Hypothalamus (tissue), 51 donors: ENCODE data around the gene MACROD2.

Source experiments
- DNase-seq, 51 donors: peaks; one replicate each; lab custom pipeline; 2025; lab: John Stamatoyannopoulos, UW

Gene MACROD2

GRCh38 chr20:15220778-15221565 lies 1225.7 kb downstream of the MACROD2 start:
- no peak for DNase-seq

GRCh38 chr20:15222502-15223330 lies 1227.4 kb downstream of the MACROD2 start:
- DNase-seq = no peak

GRCh38 chr20:15224199-15224598 lies 1228.9 kb downstream of the MACROD2 start:
- DNase-seq = no peak

GRCh38 chr20:15227102-15227501 lies 1231.8 kb downstream of the MACROD2 start:
- no peak for DNase-seq

- DNase-seq = no peak
These were observed 1236.9 kb downstream of the MACROD2 start for GRCh38 chr20:15232243-15232642.

- no peak for DNase-seq
These were observed 1240.3 kb downstream of the MACROD2 start for GRCh38 chr20:15235471-15236198.

GRCh38 chr20:15236812-15237211 lies 1241.5 kb downstream of the MACROD2 start:
- DNase-seq = no peak

- no peak for DNase-seq
These were observed 1244.4 kb downstream of the MACROD2 start for GRCh38 chr20:15239542-15240206.

- no peak for DNase-seq
These were observed 1245.5 kb downstream of the MACROD2 start for GRCh38 chr20:15240801-15241200.

GRCh38 chr20:15241681-15242080 lies 1246.4 kb downstream of the MACROD2 start:
- DNase-seq = no peak

- DNase-seq = no peak
These were observed 1247.5 kb downstream of the MACROD2 start for GRCh38 chr20:15242773-15243172.

- no peak for DNase-seq
These were observed 1250.6 kb downstream of the MACROD2 start for GRCh38 chr20:15245896-15246295.

- no peak for DNase-seq
These were observed 1253.5 kb downstream of the MACROD2 start for GRCh38 chr20:15248618-15249395.

GRCh38 chr20:15251171-15251570 lies 1255.9 kb downstream of the MACROD2 start:
- DNase-seq = no peak

- DNase-seq = no peak
These were observed 1257.0 kb downstream of the MACROD2 start for GRCh38 chr20:15252304-15252703.

- no peak for DNase-seq
These were observed 1258.1 kb downstream of the MACROD2 start for GRCh38 chr20:15253431-15253830.

- no peak for DNase-seq
These were observed 1261.6 kb downstream of the MACROD2 start for GRCh38 chr20:15256676-15257568.

GRCh38 chr20:15257569-15257870 lies 1262.2 kb downstream of the MACROD2 start:
- DNase-seq = no peak
